Activated T-cell treated with anti-CD3 and anti-CD28 coated beads for 24 hours (primary cell): ENCODE data around the gene AKAP12.

Experiments used
- DNase-seq: peaks from one replicate; pipeline ENCODE4 v3.0.0-alpha.2; 2020; ENCODE audit warnings: low read depth

The AKAP12 gene, protein sequence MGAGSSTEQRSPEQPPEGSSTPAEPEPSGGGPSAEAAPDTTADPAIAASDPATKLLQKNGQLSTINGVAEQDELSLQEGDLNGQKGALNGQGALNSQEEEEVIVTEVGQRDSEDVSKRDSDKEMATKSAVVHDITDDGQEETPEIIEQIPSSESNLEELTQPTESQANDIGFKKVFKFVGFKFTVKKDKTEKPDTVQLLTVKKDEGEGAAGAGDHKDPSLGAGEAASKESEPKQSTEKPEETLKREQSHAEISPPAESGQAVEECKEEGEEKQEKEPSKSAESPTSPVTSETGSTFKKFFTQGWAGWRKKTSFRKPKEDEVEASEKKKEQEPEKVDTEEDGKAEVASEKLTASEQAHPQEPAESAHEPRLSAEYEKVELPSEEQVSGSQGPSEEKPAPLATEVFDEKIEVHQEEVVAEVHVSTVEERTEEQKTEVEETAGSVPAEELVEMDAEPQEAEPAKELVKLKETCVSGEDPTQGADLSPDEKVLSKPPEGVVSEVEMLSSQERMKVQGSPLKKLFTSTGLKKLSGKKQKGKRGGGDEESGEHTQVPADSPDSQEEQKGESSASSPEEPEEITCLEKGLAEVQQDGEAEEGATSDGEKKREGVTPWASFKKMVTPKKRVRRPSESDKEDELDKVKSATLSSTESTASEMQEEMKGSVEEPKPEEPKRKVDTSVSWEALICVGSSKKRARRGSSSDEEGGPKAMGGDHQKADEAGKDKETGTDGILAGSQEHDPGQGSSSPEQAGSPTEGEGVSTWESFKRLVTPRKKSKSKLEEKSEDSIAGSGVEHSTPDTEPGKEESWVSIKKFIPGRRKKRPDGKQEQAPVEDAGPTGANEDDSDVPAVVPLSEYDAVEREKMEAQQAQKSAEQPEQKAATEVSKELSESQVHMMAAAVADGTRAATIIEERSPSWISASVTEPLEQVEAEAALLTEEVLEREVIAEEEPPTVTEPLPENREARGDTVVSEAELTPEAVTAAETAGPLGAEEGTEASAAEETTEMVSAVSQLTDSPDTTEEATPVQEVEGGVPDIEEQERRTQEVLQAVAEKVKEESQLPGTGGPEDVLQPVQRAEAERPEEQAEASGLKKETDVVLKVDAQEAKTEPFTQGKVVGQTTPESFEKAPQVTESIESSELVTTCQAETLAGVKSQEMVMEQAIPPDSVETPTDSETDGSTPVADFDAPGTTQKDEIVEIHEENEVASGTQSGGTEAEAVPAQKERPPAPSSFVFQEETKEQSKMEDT (N-terminal part only)

DNA sequence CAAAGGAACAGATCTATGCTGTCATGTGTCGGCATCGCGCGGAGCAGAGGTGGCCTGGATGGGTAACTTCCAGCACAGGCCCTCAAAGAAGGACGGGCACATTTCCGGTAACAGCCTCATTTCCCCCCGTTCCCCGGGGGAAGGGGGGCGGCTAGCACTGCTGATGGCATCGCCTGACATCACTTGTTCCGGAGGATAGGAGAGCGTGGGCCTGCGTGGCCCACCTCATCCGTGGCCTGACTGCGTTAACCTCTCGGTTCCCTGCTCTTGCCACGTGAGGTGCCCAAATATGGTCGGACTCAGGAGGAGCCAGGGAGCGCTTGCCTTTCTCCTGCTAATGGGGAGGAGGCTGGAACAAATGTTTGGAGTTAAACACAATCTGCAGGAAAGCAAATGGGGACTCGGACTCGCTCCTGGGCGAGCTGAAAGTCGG lies at the start of gene AKAP12:
Gene AKAP12 (plus strand): TSS at position 365 of the 433 bp plus-strand sequence. CDS start 596 bp downstream, outside the sequence.
- DNase-seq, result no peak

DNA sequence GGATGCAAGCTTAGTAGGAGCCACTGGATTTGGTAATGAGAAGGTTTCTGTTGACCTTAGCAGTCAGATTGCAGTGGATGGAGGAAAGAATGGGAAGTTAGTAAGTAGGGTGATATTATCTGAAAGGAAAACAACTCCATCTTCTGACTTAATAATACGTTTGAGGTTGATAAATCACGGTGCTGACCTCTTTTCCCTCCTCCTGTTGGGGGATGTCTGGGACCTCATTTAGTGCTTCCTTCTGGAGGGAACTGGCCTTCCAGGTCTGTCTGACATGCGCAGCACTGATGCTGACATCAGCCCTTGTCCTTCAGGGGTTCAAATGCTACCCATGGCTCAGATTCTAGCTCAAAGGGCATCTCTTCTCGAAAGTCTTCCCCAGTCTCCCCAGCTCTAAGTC lies 48.2 kb upstream of the AKAP12 start:
- DNase-seq, result no peak

DNA sequence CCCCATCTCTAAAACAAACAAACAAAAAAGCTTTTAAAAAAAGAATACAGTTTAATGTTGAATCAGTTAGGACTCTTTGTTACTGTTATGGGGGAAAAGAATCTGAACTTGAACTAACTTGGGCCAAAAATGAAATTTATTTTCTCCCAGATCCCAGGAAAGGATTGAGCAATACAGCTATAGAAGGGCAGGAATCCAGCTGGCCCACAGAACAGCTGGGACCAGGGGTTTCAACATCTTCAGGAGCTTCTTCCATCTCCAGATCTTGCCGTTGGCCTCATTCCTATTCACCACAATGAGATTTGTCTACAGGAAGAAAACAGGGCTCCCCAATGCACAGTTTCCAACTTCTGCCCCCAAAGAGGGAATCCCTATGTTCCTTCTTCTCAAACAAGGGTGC lies 43.2 kb upstream of the AKAP12 start:
- no peak for DNase-seq

DNA sequence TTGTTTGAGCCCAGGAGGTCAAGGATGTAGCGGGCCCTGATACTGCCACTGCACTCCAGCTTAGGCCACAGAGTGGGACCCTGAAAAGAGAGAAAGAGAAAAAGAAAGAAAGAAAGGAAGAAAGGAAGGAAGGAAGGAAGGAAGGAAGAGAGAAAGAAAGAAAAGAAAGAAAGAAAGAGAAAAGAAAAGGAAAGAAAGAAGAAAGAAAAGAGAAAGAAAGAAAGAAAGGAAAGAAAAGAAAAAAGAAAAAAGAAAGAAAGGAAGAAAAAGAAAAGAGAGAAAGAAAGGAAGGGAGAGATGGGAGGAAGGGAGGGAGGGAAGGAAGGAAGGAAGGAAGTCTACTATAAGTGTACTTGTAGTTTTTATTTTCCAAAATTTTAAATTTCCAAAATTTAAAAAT lies 42.2 kb upstream of the AKAP12 start:
- no peak for DNase-seq

DNA sequence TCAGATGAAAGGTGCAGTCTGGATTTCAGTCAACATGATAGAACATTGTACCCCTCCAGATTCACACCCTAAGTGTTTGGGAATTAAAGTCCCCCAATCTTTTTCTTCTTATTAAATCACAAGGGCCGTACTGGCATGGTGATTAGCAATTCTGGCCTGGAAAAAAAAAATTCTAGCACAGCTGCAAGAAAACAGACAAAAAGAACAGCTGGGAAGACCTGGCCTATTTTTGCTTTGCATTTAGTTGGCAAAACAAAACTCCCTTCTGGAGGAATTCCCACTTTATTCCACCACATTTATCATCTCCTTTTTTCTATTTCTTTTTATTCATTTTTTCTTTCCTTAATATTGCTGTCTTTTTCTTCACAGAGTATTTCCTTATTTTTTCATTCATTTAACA lies 39.8 kb upstream of the AKAP12 start:
- no peak for DNase-seq

DNA sequence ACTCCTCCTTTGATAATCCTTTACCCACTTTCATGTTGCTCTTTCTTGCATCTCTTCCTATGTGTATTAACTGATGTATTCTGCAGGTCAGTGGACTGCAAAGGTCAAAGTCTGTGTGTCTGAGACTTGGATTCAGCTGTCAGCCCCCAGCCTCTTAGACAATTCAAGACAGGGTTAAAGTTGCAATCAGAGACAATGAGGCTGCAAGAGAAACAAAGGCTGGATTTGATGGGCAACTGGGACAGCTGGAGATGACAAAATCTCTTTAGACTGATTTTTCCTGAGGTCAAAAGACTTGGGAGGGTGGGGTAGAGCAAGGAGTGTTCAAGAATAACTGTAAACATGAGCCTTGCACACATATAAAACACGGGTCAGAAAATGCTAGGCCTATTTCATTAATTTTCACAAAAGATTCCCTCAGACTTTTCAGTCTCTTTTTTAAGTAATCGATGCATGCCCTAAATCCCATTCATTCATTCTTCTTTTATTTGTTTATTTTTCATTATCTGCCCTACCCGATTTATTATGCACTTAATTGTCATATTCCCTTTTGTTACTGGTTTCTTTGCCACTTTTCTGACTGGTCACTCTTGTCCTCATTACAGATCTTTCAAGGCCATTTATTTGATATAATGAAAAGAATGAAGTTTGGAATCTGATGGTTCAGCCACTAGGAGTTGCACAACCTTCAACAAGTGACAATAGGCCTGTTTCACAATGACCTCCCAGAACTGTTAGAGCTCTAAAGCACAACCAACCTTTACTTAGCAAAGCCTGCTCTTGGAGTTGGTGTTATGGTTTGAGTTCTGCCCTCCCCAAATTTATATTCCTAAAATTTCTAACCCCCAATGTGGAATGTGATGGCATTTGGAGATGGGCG lies 33.8 kb upstream of the AKAP12 start:
- no peak for DNase-seq

DNA sequence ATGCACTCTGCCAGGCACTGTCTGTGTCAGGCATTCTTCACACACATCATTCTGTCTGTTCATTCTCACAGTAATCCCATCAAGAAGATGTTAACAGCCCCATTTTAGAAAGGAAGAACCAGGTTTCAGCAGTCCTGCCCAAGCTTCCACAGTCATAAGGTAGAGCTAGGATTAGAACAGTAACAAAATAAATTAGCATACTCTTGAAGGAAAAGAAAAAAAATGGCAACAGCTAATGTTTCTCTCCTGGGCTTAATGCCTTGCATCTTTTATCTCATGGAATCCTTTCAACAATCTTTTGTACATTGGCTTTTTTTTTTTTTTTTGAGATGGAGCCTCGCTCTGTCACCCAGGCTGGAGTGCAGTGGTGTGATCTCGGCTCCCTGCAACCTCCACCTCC lies 32.1 kb upstream of the AKAP12 start:
- DNase-seq, result no peak

DNA sequence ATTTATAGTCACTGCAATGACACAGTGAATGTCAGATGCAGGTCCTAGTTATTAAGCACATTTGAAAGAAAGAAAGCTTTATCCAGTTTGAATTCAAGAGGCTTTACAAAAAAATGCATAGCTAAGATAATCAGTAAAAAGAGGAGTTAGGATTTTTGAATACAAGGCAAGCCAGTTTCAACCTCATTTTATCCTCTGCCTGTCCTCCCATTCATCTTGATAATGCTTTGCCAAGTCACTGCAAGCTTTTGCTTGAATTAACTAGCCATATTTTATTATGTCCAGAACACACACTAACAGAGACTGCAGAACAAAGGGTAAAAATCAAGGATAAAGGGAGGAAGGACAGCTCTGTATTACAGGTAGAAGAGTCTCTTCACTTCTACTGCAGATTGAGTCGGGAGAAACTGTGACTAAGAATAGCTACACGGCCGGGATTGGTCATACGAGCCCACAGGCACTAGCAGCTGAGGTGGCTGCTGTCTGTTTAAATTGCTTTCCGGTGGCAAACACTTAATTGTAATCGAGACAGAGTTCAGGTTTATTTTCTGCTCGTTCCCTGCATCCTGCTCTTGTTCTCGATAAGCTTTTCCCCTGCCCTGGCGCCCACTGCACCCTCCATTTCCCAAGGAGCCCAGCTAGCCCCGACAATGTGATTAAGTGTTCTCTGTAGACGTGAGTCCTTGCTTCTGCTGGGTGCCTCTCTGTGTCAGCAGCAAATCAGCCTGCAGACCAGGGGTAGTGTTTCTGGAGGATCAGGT lies 30.5 kb upstream of the AKAP12 start:
- DNase-seq, result no peak

DNA sequence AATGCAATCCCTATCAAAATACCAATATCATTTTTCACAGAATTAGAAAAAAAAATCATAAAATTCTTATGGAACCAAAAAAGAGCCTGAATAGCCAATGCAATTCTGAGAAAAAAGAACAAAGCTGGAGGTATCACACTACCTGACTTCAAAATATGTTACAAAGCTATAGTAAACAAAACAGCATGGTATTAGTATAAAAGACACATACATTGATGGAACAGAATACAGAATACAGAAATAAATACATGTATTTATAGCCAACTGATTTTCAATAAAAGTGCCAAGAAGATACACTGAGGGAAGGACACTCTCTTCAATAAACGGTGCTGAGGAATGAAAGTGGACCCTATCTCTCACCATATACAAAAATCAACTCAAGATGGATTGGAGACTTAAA lies 28.7 kb upstream of the AKAP12 start:
- no peak for DNase-seq

DNA sequence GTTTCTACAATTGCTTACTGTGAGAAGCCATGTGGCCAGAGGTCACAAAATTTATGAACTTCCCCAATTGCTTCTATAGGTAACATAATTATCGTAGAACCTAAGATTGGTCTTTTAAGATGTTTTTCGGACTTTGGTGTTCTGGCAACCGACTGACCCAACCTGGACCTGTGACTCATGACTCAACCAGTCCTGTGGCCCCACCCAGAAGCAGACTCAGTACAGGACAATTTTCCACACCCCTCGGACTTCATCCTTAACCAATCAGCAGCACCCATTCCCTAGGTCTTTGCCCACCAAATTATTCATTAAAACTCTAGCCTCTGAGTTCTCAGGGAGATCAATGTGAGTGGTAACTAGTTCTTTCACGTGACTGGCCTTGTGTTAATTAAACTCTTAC lies 26.4 kb upstream of the AKAP12 start:
- DNase-seq, result no peak

DNA sequence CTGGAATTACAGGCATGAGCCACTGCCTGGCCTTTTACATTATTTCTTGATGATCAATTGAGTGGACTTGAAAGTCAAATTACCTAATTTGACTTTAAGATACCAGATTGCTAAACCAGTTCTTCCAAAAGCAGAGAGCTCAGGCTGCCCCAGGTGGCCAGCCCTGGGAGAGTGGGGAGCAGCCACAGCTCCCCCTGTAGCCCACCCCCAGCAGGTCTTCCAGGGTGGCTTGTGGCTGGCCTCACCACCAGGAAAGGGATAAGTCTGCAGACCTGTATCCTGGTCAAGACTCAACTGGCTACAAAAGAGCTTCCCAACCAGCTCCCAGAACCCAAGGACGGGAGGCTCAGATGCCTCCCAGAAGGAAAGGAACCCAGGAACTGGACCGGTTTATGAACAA lies 23.8 kb upstream of the AKAP12 start:
- DNase-seq, result no peak

DNA sequence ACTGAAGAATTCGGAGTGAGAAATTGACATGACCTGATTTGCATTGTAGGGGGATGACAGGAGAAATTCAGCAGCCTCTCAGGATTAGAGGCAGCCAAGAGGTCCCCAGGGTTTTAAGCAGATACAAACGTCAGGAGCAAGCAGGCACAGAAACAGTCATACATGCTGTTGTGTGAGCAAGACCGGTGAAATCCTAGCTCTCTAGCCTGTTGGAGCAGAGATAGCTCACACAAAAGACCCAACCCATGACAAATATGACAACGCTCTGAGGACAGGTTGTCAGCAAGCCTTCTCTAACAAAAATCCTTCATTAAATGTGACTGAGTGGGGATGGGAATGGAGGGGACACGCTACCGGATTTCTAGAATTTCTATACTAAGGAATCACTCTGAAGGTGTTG lies 23.0 kb upstream of the AKAP12 start:
- DNase-seq, result no peak

DNA sequence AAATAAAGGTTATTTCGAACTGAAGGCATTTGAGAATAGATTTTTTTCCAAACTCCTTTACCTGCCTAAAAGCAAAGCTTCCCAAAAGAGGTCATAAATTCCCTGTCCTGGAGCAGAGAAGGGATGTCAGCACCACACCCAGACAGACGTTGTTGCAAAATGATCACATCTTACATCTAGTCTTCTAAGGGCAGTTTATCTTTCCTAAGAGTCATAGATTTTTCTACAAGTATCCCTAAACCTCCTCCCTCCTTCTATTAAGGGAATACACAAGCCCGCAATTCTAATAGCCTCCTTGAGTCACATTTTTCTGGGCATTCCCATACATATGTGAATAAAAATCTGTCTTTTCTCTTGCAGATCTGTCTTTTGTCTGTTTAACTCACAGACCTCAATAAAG lies 20.6 kb upstream of the AKAP12 start:
- no peak for DNase-seq

DNA sequence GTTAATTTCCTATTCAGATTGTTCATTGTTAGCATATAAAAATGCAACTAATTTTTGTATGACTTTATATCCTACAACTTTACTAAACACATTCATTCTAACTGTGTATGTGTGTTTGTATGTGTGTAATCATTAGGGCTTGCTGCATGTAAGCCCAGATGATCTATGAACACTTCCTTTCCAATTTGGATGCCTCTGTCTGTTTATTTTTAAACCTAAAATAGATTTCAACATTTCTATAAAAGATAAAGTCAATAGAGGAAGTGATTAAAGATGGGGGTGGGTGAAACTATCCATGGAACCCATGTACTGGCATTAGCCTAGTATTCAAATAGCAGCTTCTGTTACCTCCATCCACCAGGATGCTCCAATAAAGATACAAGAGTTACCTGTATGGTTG lies 15.7 kb upstream of the AKAP12 start:
- DNase-seq, result no peak

DNA sequence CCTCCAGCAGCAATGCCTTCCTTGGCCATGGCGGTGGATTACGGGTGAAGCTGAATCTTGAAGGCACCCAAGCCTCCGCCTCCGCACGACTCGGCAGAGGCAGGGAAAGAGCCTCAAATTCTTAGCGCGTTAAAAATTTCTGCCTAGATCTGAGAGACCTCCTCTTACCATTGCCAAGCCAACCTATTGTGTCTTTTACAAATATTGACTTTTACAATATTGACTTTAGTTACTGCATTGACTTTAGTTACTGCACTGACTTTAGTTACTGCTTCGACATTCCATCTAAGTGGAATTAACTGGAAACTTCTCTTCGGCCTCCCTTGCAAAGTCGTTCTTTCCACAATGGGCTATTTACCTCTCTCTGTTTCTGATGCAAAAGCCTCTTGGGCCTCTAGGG lies 13.8 kb upstream of the AKAP12 start:
- DNase-seq, result no peak

DNA sequence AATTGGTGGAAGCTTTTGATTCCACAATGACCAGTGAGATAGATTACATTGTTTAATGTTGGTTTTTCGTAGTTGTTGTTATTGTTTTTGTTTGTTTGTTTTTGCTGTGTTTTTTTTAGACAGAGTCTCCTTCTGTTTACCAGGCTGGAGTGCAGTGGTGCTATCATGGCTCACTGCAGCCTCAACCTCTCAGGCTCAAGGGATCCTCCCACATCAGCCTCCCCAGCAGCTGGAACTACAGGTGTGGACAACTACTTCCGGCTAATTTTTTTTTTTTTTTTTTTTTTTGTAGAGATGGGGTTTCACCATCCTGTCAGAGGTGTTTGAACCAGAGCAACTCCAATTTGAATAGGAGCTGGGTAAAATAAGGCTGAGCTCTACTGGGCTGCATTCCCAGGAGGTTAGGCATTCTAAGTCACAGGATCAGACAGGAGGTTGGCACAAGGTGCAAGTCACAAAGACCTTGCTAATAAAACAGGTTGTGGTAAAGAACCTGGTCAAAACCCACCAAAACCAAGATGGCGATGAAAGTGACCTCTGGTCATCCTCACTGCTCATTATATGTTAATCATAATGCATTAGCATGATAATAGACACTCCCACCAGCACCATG lies 10.9 kb upstream of the AKAP12 start:
- DNase-seq, result no peak

DNA sequence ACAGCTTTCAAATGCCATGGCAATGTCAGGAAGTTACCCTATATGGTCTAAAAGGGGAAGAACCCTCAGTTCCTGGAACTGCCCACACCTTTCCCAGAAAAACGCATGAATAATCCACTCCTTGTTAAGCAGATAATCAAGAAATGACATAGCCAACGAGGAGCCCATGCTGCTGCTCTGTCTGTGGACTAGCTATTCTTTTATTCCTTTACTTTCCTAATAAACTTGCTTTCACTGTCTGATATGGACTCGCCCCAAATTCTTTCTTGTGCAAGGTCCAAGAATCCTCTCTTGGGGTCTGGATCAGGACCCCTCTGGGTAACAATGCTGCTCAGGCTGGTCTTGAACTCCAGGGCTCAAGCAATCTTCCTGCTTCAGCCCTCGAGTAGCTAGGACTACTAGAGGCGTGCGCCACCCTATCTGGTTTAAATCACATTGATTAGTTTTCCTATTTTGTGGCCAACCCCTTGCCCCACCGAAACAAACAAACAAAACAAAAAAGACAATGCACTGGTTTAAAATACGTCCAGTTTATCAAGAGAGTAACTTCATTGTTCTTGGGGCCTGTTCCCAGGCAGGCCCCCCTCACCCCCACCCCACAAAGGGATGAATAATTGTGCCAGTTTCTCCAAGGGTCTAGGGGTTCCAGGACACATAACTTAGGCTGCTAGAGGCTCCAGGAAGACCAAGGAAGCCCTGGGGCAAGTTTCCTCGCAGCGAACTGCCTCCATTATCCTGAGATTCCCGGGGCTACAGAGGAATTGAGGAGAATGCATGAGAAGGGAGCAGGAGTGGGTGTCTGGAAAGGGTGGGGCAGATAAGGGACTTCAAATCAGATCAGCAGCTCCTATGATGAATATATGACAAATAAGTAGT lies 10.1 kb upstream of the AKAP12 start:
- DNase-seq, result no peak

DNA sequence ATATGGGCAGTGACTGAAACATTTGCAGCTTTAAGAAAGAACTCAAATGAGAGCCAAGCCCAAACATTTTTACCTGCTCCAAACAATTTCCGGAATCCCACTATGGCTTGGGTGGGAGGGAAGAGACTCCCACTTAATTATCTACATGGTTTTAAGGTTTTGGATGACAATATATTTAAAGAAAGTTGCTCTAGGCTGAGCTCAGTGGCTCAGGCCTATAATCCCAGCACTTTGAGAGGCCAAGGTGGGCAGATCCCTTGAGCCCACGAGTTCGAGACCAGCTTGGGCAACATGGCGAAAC lies 9.5 kb upstream of the AKAP12 start:
- no peak for DNase-seq

DNA sequence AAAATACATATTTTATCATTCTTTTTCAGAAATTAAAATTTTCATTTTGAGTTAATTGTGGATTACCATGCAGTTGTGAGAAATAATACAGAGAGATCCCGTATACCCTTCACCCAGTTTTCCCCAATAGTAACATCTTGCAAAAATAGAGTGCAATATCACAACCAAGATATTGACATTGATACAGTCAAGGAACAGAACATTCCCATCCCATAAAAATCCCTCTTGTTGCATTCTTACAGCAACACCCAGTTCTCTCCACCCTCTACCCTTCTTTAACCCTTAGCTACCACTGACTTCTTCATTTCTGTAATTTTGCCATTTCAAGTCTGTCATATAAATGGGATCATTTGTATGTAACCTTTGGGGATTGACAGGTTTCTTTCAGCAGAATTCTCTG lies 6.9 kb upstream of the AKAP12 start:
- DNase-seq, result no peak

DNA sequence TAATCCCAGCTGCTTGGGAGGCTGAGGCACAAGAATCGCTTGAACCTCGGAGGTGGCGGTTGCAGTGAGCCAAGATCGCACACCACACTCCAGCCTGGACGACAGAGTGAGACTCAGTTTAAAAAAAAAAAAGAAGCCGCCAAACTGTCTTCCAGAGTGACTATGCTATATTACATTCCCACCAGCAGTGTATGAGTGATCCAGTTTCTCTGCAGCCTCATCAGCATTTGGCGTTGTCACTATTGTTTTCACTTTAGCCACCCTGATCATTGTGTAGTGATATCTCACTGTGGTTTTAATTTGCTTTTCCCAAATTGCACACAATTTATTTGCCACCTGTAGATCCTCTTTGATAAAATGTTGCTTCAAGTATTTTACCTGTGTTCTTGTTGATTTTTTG lies 6.0 kb upstream of the AKAP12 start:
- no peak for DNase-seq
